G401 (cell line): Measurements from ENCODE around the gene PPM1L. TPM values are rescaled to one million over a fixed set of nuclear protein-coding genes. Genes with fewer than 3 reads are reported as not detected.
"Not testable (repeated sequence)": the region's sequence is repeated elsewhere in the genome, so short reads cannot be mapped to it uniquely, and the experiment has no call there.

ENCODE experiments used
- DNase-seq: peaks from one replicate; pipeline ENCODE4 v3.0.0-alpha.2; 2015; ENCODE audit warnings: low spot score
- in situ Hi-C: cut with HindIII; loops from 2 replicates; pipeline ENCODE4 v1.10.0; 2016; ENCODE audit warnings: low sequenced_read_pairs, mixed read lengths
- total RNA-seq: library from RNA; depleted of rRNA; stranded (reverse); fragments of >200 nt; shearing (Covaris generic); gene quantifications from 2 replicates; pipeline ENCODE4 v1.2.3, GENCODE V29; 2014

Gene PPM1L
- total RNA-seq, 1 experiment from 2014 or later, result under 0.01 TPM

- in situ Hi-C loops, result no loop called here
Observed at GRCh38 chr3:160950954-160951353, 194.9 kb downstream of the PPM1L start.

GRCh38 chr3:160951642-160952487 lies 195.8 kb downstream of the PPM1L start:
- in situ Hi-C loops, result no loop called here
- peak; percentile 73 for DNase-seq

More at GRCh38 chr3:160950954-160951353, 194.9 kb downstream of the PPM1L start:
- peak; percentile 62 for DNase-seq

DNA sequence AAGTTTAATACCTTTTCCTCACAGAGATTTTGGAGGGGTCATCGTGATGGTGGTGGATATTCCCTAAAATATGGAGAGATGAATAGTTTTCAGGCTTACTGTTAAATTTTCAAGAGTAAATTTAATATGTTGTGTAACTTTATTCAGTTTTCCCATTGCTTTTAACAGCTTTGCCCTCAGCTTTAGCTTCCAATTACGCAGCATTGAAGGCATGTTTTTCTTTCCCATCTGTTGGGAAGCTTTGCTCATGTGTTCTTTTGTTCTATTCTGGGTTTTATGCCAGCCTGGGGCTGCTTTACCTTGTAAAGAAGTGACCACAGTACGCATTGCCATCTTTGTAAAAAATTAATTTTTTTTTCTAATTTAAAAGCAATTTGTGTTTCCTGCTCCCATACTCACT lies 197.7 kb downstream of the PPM1L start:
- in situ Hi-C loops, result no loop called here

GRCh38 chr3:160956785-160957184 lies 200.8 kb downstream of the PPM1L start:
- in situ Hi-C loops, result no loop called here
- no peak for DNase-seq

More for the DNA sequence above, 197.7 kb downstream of the PPM1L start:
- peak; percentile 62 for DNase-seq

- in situ Hi-C loops, result no loop called here
- no peak for DNase-seq
Observed at GRCh38 chr3:160960568-160960967, 204.5 kb downstream of the PPM1L start.

GRCh38 chr3:160963949-160964348 lies 207.9 kb downstream of the PPM1L start:
- in situ Hi-C loops, result no loop called here
- DNase-seq, result no peak

DNA sequence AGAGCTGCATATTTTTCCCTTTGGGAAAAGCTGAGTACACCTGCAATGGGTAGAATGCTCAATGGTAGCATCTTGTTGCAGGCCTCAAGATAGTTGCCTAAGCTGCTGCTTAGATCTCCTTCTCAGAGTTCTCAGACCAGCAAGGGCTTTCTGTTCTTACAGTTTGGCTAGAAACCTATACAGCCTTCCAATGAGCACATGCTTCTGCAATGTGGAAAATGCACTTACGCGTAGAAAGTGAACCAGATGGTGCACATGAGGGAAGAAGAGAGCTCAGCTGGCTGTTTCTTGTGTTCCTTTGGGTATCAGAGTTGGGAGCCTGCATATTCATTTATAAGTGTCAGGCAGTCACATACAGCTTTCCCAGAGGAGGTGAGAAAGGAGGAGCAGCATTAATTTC lies 212.7 kb downstream of the PPM1L start:
- peak; percentile 64 for DNase-seq
- in situ Hi-C loops, result no loop called here

GRCh38 chr3:160973067-160973809 lies 217.2 kb downstream of the PPM1L start:
- in situ Hi-C loops, result no loop called here
- DNase-seq, result no peak

DNA sequence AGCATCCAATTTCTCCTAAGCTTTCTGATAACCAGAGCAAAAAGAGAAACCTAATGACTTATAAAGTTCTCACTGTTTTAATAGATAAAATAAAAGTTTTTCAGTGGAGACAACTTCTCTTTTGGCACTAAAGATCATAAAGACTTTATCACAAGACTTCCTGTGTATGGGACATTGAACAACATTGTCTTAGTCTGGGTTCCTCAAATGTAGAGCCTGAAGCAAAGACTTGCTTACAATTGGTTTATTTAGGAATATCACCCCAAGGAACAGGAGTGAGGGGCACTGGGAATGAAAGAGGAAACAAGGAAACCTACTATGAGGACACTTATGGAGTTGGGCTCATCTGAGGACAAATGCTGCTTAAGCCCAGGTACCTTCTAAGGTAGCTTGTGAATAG lies 221.7 kb downstream of the PPM1L start:
- in situ Hi-C loops, result no loop called here
- no peak for DNase-seq

DNA sequence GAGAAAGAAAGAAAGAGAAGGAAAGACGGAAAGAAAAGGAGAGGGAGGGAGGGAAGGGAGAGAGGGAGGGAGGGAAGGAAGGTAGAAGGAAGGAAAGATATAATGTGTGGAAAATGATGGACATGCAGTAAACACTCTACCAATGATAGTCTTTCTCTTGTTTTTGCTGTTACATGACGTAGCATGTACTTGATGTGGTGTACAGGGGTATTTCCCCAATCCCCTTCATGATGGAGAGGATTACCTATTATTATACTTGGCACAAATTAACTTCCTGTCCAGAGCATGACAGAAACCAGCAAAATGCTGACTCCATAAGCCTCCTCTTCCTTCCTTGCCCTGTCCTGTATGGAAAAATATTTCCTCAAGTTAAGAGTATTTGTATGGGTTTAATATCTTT lies 224.7 kb downstream of the PPM1L start:
- in situ Hi-C loops, result no loop called here
- DNase-seq, result no peak

DNA sequence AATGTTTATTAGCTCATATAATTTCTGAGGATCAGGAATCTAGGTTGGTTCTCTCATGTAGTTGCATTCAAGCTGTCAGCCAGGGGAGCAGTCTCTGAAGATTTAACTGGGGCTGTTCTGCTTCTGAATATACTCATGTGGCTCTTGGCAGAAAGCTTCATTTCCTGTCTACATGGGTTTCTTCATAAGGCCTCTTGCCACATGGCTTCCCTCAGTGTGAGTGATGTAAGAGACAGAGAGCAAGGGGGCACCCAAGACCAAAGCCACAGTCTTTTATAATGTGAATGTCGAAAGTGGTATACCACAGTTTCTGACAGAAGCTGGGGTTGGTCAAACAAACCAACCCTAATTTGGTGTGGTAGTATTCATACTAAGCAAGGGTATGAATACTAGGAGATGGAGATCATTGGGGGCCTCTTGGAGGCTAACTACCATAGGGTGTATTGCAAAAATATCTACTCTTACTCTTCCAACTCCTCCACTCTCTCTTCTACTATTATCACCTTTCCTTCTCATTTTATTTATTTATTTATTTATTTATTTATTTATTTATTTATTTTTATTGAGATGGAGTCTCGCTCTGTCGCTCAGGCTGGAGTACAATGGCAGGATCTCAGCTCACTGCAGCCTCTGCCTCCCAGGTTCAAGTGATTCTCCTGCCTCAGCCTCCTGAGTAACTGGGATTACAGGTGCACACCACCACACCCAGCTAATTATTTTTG lies 225.3 kb downstream of the PPM1L start:
- in situ Hi-C loops, result no loop called here
- DNase-seq, result no peak

DNA sequence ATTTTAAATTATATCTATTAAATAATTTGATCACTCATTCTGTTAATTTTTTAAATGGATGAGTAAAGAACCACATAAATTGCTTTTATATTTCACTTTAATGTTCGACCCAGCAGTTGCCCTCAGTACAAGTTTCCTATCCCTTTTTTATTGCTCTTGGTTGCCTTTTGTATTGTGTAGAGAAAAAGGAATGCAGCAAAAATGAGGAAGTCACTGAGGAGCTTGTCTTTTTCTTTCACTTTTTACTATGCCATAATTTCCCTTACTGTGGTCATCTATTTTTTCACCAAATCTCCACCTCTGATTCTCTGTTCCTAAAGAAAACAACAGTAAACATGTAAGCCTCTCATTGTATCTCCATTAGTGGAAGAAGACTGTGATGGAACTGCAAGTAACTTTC lies 226.5 kb downstream of the PPM1L start:
- DNase-seq, result no peak
- in situ Hi-C loops, result no loop called here

GRCh38 chr3:160983900-160984299 lies 227.9 kb downstream of the PPM1L start:
- DNase-seq, in situ Hi-C loops: not testable (repeated sequence)

GRCh38 chr3:160986069-160986468 lies 230.0 kb downstream of the PPM1L start:
- DNase-seq, result peak; percentile 95

DNA sequence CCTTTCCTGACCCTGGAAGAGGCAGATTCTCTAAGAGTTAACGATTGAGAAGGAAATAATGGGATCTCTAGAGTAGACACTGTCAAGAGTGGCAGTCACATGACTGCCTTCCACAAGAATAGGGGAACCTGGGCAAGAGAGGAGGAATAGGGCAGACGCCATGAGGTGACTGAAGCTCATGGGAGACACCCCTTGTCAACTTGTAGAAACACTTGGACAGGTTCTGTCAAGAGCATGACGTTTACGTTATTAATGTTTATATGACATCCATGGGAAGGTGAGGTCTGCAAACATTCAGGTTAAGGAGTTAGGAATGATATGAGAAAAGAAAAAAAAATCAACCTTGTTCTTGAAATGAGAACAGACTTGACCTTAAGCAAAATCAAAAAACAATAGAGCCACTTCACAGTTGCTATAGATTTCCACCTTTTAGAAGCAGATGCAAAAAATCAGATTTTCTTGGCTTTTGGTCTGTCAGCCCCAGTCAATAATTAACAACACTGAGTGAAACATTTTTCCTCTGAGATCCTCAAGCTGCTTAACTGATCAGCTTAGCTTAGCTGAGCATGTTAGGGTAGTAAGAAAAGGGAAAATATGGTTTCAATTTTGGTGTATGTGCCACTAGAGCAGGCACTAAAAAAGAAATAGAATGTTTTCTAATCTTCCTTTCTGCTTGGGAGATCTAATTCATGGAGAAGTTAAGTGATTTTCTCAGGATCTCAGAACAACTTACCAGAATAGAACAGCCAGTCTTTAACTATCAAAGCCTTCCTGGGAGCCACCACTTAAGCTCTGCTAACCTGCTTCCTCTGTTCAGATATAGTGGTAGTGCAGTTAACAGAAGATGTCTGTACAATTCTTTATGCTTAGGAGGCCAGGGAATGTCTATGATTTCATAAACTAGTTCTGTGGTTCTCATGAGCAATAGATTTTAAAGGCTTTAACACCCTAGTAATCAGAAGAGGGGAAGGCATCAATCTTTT lies 232.2 kb downstream of the PPM1L start:
- DNase-seq, result no peak
- in situ Hi-C loops, result no loop called here

More at GRCh38 chr3:160986069-160986468, 230.0 kb downstream of the PPM1L start:
- in situ Hi-C loops, result no loop called here

- in situ Hi-C loops, result no loop called here
- no peak for DNase-seq
Observed at GRCh38 chr3:160990446-160990845, 234.4 kb downstream of the PPM1L start.

- DNase-seq, result no peak
- in situ Hi-C loops, result no loop called here
Observed at GRCh38 chr3:160992712-160993111, 236.7 kb downstream of the PPM1L start.

- in situ Hi-C loops, result no loop called here
- DNase-seq, result no peak
Observed at GRCh38 chr3:160996811-160997210, 240.8 kb downstream of the PPM1L start.

- DNase-seq, result no peak
- in situ Hi-C loops, result no loop called here
Observed at GRCh38 chr3:160998581-160998980, 242.6 kb downstream of the PPM1L start.
